ENCODE data around the gene KRTAP1-3.
"Not testable (repeated sequence)": the region's sequence is repeated elsewhere in the genome, so short reads cannot be mapped to it uniquely, and the experiment has no call there.

The KRTAP1-3 gene

DNA sequence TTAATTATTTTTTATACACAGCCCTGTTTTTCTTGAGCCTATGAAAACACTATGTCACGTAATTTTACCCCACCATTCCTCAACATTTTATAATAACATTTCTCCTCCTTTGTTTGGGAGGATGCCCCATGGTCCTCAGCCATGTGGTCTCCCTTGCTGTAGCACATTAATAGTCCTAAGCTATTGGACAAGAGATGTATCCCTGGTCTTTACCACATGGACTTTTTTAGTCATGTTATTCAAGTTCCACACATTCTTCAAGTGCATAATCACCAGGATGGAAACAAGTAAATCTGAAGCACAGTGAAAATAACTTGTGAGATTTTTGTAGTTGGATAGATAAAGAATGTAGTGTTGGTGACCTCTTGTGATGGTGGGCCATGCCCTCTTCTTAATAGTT is 27.3 kb upstream of the KRTAP1-3 start:
- 0 out of 2 replicates have a peak, but pooled peaks cover 3% of the 10 kb centered on the region for H3K27me3 ChIP-seq (ENCODE audit: low read depth)
- no peak for DNase-seq (ENCODE audit: low spot score in 2 of 2)
- in situ Hi-C loops (cut with MboI; ENCODE audit: low sequenced_read_pairs) = no loop called here
- no peak overlapping the region for H3K4me3 ChIP-seq
- H3K36me3 ChIP-seq (replicated peaks) = no peaks in the 10 kb centered on the region
- H3K9me3 ChIP-seq = no peaks in the 10 kb centered on the region
- no peaks in the 10 kb centered on the region for H3K4me1 ChIP-seq

DNA sequence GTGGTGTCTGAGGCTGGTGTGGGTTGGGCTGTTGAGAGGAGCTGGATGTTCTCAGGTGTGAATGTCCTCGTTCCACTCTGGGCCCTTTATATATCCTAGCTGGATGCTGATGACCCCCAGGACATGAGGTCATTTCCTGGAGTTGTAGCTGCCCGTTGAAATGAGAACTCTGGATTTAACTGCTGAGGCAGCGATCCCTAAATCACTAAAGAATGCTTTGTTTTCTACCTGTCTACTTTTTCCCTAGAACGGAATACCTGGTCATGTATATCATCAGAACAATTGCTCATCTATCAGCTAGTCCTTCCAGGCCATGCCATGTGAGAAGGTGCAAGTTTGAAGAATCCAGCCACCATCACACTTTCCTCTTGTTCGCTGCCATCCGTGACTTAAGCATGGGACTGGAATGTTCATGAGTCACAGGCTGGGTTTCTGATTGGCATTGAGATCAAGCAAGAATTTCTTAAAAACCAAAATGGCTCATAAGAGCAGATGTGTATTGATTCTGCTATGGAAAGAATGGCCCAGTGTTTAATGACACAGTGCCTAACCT is 25.5 kb upstream of the KRTAP1-3 start, which contains the start of gene KRTAP2-3:
TSS of gene KRTAP2-3 (minus strand) at position 63 of the 553 bp plus-strand sequence. CDS start 64 bp downstream, outside the sequence.
- DNase-seq (ENCODE audit: low spot score in 2 of 2) = no peak

DNA sequence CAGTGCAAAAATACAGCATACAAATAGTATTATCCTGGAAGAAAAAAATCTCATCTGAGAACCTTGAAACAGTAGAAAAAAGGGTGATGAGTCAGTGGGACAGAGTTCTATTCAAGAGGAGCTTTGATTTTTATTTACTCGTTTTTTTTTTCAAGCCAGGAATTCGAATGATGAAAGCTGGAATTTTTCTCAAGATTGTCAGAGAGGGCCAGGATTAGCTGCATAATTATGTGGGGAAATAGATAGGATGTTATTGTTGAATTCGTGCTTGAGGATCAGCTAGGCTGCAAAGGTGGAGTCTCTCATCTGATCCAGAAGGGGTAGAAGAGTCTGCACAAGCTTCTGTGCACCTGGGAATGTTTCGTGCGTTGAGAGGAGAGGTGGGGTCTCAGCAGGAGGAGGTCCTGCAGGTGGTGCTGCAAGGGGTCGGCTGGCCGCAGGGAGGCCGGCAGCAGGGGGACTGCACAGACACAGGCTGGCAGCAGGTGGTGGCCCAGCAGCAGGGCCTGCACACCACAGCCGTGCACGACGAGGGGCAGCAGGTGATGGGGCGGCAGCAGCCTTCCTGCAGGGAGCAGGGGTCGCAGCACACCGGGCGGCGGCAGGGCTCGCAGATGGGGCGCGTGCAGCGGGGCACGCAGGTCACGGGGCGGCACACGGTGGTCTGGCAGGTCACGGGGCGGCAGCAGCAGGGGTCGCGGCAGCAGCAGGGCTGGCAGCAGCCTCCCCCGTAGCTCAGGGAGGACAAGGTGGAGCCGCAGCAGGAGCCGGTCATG is 24.8 kb upstream of the KRTAP1-3 start:
- H3K4me1 ChIP-seq; H3K4me3 ChIP-seq; in situ Hi-C loops (cut with MboI; ENCODE audit: low sequenced_read_pairs); DNase-seq (ENCODE audit: low spot score in 2 of 2); H3K36me3 ChIP-seq (replicated peaks); H3K9me3 ChIP-seq; H3K27me3 ChIP-seq (ENCODE audit: low read depth): not testable (repeated sequence)

More for the DNA sequence above, 25.5 kb upstream of the KRTAP1-3 start, which contains the start of gene KRTAP2-3:
- H3K27me3 ChIP-seq (ENCODE audit: low read depth) = 0 out of 2 replicates have a peak, but pooled peaks cover 3% of the 10 kb centered on the region
- in situ Hi-C loops (cut with MboI; ENCODE audit: low sequenced_read_pairs) = no loop called here
- H3K9me3 ChIP-seq = no peaks in the 10 kb centered on the region
- no peak within 1 kb of the TSS for H3K4me3 ChIP-seq
- no peaks in the 10 kb centered on the region for H3K36me3 ChIP-seq (replicated peaks)
- no peaks in the 10 kb centered on the region for H3K4me1 ChIP-seq

DNA sequence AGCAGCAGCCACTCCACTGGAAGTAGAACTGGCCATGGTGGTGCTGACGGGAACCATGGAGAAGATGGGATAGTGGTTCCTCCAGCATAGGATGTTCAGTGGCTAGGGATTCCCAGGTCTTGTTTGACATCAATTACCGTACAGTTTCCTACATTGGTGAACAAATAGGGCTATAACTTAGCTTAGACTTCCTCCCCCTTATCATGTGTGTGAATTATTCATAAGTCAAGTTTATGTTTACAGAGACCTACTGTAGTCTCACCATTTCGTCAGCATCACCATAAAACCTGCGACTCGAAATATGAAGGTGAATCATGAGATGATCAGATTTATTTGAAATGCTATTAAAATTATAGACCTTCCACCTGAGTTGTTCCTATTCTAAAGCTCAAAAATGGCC is 24.1 kb upstream of the KRTAP1-3 start:
- Histone ChIP-seq H3K4me3 (no peak overlapping the region), H3K27me3 (ENCODE audit: low read depth) (0 out of 2 replicates have a peak, but pooled peaks cover 3% of the 10 kb centered on the region), H3K36me3 (replicated peaks) (no peaks in the 10 kb centered on the region), H3K9me3 (no peaks in the 10 kb centered on the region), H3K4me1 (no peaks in the 10 kb centered on the region)
- no peak for DNase-seq (ENCODE audit: low spot score in 2 of 2)
- in situ Hi-C loops (cut with MboI; ENCODE audit: low sequenced_read_pairs) = no loop called here

DNA sequence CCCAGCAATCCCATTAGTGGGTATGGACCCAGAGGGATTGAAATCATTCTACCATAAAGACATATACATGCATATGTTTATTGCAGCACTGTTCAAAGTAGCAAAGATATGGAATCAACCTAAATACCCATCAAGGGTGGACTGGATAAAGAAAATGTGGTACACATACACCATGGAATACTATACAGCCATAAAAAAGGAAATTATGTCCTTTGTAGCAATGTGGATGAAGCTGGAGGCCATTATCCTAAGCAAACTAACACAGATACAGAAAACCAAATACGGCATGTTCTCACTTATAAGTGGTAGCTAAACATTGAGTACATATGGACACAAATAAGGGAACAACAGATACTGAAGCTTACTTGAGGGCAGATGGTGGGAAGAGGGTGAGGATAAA is 22.9 kb upstream of the KRTAP1-3 start:
- Histone ChIP-seq H3K4me1 (no peaks in the 10 kb centered on the region), H3K9me3 (no peaks in the 10 kb centered on the region), H3K27me3 (ENCODE audit: low read depth) (0 out of 2 replicates have a peak, but pooled peaks cover 3% of the 10 kb centered on the region), H3K36me3 (replicated peaks) (no peaks in the 10 kb centered on the region), H3K4me3 (no peak overlapping the region)
- DNase-seq (ENCODE audit: low spot score in 2 of 2) = no peak
- in situ Hi-C loops (cut with MboI; ENCODE audit: low sequenced_read_pairs) = no loop called here

DNA sequence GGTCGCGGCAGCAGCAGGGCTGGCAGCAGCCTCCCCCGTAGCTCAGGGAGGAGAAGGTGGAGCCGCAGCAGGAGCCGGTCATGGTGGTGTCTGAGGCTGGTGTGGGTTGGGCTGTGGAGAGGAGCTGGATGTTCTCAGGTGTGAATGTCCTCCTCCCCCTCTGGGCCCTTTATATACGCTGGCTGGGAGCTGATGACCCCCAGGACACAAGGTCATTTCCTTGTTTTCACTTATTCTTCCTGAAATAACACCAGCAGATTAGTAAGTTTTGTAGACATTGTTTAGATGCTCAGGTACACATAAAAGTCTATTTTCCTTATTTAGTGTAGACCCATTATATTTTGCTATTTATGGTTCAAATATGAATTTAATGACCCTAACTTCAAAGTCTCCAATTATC is 20.5 kb upstream of the KRTAP1-3 start, which contains the start of gene KRTAP2-2:
TSS of gene KRTAP2-2 (minus strand) at position 101 of the 400 bp plus-strand sequence. CDS start at position 82, 19 bp downstream.
- H3K27me3 ChIP-seq (ENCODE audit: low read depth); H3K4me3 ChIP-seq; H3K36me3 ChIP-seq (replicated peaks); in situ Hi-C loops (cut with MboI; ENCODE audit: low sequenced_read_pairs); DNase-seq (ENCODE audit: low spot score in 2 of 2); H3K4me1 ChIP-seq; H3K9me3 ChIP-seq: not testable (repeated sequence)

DNA sequence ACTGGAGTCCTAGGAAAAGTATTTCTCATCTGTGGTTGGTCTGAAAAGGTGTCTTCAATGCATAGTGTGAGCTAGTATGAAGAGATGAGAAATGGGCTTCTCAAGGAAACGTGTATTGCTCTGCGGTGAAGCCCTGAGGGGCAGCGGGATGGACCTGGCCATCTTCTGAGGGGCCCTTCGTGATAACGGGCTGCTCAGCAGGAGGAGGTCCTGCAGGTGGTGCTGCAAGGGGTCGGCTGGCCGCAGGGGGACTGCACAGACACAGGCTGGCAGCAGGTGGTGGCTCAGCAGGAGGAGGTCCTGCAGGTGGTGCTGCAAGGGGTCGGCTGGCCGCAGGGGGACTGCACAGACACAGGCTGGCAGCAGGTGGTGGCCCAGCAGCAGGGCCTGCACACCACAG is 19.9 kb upstream of the KRTAP1-3 start:
- H3K27me3 ChIP-seq (ENCODE audit: low read depth); H3K36me3 ChIP-seq (replicated peaks); H3K4me3 ChIP-seq; DNase-seq (ENCODE audit: low spot score in 2 of 2); H3K9me3 ChIP-seq; H3K4me1 ChIP-seq; in situ Hi-C loops (cut with MboI; ENCODE audit: low sequenced_read_pairs): not testable (repeated sequence)

DNA sequence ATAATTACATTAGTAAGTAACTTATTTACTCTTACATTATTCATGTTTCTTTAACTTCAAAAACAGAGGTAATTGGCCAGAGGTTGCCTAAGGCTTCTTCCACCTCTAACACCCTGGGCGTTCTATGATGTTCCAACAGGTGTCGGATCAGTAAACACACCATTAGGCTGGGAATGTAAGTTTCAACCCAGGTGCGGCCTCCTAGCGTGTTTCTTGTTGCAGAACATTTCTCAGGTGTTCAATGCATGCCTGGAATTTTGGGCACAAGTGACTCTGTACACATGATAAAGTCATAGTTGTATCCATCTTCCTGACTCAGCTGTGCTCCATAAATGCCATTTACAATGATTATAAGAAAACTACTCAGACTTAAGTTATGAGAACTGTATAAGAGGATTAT is 19.4 kb upstream of the KRTAP1-3 start:
- Histone ChIP-seq H3K27me3 (ENCODE audit: low read depth) (0 out of 2 replicates have a peak, but pooled peaks cover 3% of the 10 kb centered on the region), H3K36me3 (replicated peaks) (no peaks in the 10 kb centered on the region), H3K4me3 (no peak overlapping the region), H3K9me3 (no peaks in the 10 kb centered on the region), H3K4me1 (peaks cover 3% of the 10 kb centered on the region; the same call in 1 of the 2 replicates)
- in situ Hi-C loops (cut with MboI; ENCODE audit: low sequenced_read_pairs) = no loop called here
- no peak for DNase-seq (ENCODE audit: low spot score in 2 of 2)

DNA sequence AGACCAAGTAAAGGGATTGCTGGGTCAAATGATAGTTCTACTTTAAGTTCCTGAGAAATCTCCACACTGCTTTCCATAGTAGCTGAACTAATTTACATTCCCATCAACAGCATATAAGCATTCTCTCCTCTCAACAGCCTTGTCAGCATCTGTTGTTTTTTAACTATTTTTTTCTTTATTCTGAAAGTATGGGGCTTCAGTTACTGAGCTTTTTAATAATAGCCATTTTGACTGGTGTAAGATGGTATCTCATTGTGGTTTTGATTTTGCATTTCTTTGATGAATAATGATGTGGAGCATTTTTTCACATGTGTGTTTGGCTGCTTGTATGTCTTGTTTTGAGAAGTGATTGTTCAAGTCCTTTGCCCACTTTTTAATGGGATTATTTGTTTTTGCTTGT is 17.9 kb upstream of the KRTAP1-3 start:
- H3K27me3 ChIP-seq (ENCODE audit: low read depth) = 0 out of 2 replicates have a peak, but pooled peaks cover 2% of the 10 kb centered on the region
- H3K9me3 ChIP-seq = no peaks in the 10 kb centered on the region
- in situ Hi-C loops (cut with MboI; ENCODE audit: low sequenced_read_pairs) = no loop called here
- DNase-seq (ENCODE audit: low spot score in 2 of 2) = no peak
- no peaks in the 10 kb centered on the region for H3K36me3 ChIP-seq (replicated peaks)
- H3K4me1 ChIP-seq = peaks cover 11% of the 10 kb centered on the region; the same call in 1 of the 2 replicates
- H3K4me3 ChIP-seq = no peak overlapping the region

DNA sequence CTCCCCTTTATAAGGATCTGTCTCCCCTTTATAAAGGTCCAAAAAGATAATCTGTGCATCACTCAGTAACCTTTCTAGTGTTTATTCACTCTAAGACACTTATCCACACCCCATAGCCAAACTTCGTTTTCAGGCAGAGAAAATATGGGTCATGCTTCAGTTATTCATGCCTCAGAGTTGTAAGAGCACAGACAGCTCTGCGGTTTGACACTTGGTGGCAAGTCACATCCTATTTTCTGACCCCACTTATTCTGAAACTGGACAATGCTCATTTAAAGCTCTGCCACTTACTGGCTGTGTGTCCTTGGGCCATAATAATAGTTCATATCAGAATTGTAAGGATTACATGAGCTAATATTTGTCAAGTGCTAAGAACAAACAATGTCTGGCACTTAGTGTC is 14.4 kb upstream of the KRTAP1-3 start:
- Histone ChIP-seq H3K9me3 (no peaks in the 10 kb centered on the region; the same call in 1 of the 2 replicates), H3K4me1 (peaks cover 11% of the 10 kb centered on the region; the same call in 1 of the 2 replicates), H3K4me3 (no peak overlapping the region), H3K36me3 (replicated peaks) (no peaks in the 10 kb centered on the region), H3K27me3 (ENCODE audit: low read depth) (no peaks in the 10 kb centered on the region)
- no peak for DNase-seq (ENCODE audit: low spot score in 2 of 2)
- in situ Hi-C loops (cut with MboI; ENCODE audit: low sequenced_read_pairs) = no loop called here

DNA sequence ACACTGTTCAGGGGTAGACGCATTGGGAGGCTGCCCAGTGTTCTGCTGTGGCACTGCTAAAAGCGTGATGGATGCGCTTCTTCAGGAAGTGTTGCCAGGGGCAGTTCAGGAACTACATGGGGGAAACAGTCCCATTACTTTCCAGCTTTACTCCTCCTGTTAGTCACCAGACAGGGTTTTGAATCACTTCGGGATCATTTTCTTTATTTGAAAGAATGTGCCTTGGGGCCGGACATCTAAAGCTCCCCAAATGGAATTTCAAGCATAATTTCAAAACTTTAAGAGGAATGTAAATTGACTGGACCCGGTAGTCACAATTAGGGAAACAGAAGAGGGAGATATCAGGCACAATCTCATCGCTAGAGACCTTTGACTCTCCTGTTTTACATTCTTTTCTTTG is 13.8 kb upstream of the KRTAP1-3 start:
- no peaks in the 10 kb centered on the region for H3K36me3 ChIP-seq (replicated peaks)
- peak; percentile 11 to 37 for DNase-seq (ENCODE audit: low spot score in 2 of 2)
- in situ Hi-C loops (cut with MboI; ENCODE audit: low sequenced_read_pairs) = no loop called here

DNA sequence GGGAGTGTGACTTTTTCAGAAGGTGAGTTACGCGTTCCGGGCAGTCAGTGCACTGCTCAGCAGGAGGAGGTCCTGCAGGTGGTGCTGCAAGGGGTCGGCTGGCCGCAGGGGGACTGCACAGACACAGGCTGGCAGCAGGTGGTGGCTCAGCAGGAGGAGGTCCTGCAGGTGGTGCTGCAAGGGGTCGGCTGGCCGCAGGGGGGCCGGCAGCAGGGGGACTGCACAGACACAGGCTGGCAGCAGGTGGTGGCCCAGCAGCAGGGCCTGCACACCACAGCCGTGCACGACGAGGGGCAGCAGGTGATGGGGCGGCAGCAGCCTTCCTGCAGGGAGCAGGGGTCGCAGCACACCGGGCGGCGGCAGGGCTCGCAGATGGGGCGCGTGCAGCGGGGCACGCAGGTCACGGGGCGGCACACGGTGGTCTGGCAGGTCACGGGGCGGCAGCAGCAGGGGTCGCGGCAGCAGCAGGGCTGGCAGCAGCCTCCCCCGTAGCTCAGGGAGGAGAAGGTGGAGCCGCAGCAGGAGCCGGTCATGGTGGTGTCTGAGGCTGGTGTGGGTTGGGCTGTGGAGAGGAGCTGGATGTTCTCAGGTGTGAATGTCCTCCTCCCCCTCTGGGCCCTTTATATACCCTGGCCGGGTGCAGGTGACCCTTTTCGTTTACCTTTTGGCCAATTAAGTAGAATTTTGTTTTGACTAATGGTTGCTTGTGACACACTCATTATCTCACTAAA is 12.2 kb upstream of the KRTAP1-3 start, which contains the start of gene KRTAP2-1:
TSS of gene KRTAP2-1 (minus strand) at position 582 of the 731 bp plus-strand sequence. CDS start at position 533, 49 bp downstream.
- H3K27me3 ChIP-seq (ENCODE audit: low read depth); H3K4me3 ChIP-seq; in situ Hi-C loops (cut with MboI; ENCODE audit: low sequenced_read_pairs); H3K9me3 ChIP-seq; DNase-seq (ENCODE audit: low spot score in 2 of 2); H3K36me3 ChIP-seq (replicated peaks): not testable (repeated sequence)
- peaks cover 11% of the 10 kb centered on the region; the same call in 1 of the 2 replicates for H3K4me1 ChIP-seq

More for the DNA sequence above, 13.8 kb upstream of the KRTAP1-3 start:
- Histone ChIP-seq H3K27me3 (ENCODE audit: low read depth) (no peaks in the 10 kb centered on the region), H3K4me1 (peaks cover 11% of the 10 kb centered on the region; the same call in 1 of the 2 replicates), H3K9me3 (no peaks in the 10 kb centered on the region; the same call in 1 of the 2 replicates), H3K4me3 (no peak overlapping the region)

DNA sequence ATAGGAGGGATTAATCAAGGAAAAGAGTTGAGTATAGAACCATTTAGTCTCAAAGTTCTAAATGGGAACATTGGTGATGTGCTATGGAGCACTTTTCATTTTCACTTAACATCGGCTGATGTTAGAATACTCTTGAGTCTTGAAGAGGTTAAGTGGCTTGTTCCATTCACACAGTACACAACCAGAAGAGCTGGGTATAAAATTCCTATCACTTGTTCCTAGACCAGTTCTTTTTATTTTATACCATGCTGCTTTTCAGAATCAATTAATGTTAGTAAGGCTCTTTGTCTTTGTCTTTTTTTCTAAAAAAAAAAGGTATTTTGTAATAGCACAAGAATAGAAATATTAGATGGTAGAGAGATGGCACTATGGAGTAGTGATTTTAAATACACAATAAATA is 8.3 kb upstream of the KRTAP1-3 start:
- no peak for DNase-seq (ENCODE audit: low spot score in 2 of 2)
- peaks cover 5% of the 10 kb centered on the region; the same call in 1 of the 2 replicates for H3K27me3 ChIP-seq (ENCODE audit: low read depth)
- no peaks in the 10 kb centered on the region for H3K36me3 ChIP-seq (replicated peaks)
- no peaks in the 10 kb centered on the region; the same call in 1 of the 2 replicates for H3K9me3 ChIP-seq
- peaks cover 4% of the 10 kb centered on the region for H3K4me1 ChIP-seq
- H3K4me3 ChIP-seq = no peak overlapping the region
- in situ Hi-C loops (cut with MboI; ENCODE audit: low sequenced_read_pairs) = no loop called here

All from HAP-1 (cell line).